ENCODE measurements around the gene TPO. TPM values are rescaled to one million over a fixed set of nuclear protein-coding genes. Genes with fewer than 3 reads are reported as not detected.
A peak's percentile ranks its signal among the peaks of the same experiment; 100 is the strongest.
"Not testable (repeated sequence)": the region's sequence is repeated elsewhere in the genome, so short reads cannot be mapped to it uniquely, and the experiment has no call there.

TPO gene
- total RNA-seq, 8 experiments from 2014 or later: 0.11 to 0.66 (median 0.27) TPM; not detected in 1

- no peaks in the 10 kb centered on the region for H3K4me1 ChIP-seq (replicated peaks in 1 of 2)
- in situ Hi-C loops (cut with MboI; ENCODE audit: low pct_unique_long_range_greater_than_20kb in 2 of 9, low sequenced_read_pairs in 9 of 9, unreplicated experiment in 9 of 9): loop anchor here in 2 of 9 experiments (25.0 kb wide), 2 partner anchors 630 to 855 kb away; no protein-coding TSS in a partner anchor
- WGBS, 10 experiments: 0 to 100% (median 91%) methylated on average over 1 to 7 of the region's 34 CpGs; no CpG with 5 or more reads in 1 of the 10 experiments
- H3K27ac ChIP-seq: no peak overlapping the region
- ATAC-seq (replicated peaks in 6 of 8): no peak
- H3K4me3 ChIP-seq: no peak overlapping the region
Measured at GRCh38 chr2:1567556-1568344, 154.5 kb downstream of the TPO start.

DNA sequence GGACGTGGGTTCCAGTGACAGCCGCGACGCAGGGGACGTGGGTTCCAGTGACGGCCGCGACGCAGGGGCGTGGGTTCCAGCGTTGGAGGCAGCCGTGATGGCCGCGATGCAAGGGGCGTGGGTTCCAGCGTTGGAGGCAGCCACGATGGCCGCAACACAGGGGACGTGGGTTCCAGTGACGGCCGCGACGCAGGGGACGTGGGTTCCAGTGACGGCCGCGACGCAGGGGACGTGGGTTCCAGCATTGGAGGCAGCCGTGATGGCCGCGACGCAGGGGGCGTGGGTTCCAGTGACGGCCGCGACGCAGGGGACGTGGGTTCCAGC is 155.0 kb downstream of the TPO start:
- H3K27ac ChIP-seq; H3K4me1 ChIP-seq (replicated peaks in 1 of 2); H3K4me3 ChIP-seq; ATAC-seq (replicated peaks in 6 of 8): not testable (repeated sequence)
- WGBS, 10 experiments: 80% methylated on average over 5 of the region's 39 CpGs; no CpG with 5 or more reads in 9 of the 10 experiments
- in situ Hi-C loops (cut with MboI; ENCODE audit: low pct_unique_long_range_greater_than_20kb in 2 of 9, low sequenced_read_pairs in 9 of 9, unreplicated experiment in 9 of 9): loop anchor here in 2 of 9 experiments (25.0 kb wide), 2 partner anchors 631 to 856 kb away; no protein-coding TSS in a partner anchor

DNA sequence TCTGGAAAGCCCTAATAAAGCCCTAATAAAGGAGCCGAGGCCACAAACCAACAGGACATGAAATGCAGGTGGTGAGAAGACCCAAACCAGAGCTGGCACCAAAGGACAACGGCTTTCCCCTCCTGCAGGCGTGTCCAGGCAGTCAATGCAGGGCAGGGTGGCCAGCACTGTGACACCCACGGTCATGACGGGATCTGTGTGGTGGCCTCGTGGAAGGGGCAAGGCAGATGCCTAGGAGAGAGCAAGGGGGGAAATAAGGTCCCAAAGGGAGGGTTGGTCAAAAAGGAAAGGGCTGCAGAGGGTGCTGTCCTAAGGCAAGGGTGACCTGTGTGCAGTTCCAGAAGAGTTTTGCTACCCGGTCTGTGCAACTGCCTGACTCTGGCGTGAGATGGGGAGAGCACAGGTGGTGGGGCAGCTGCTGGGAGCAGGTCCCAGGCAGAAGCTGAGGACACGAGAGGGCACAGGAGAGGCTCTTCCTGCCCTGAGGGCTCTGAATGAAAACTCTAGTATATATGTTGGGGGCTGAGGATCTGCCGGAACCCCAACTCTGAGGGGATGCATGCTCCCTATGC is 156.7 kb downstream of the TPO start:
- Histone ChIP-seq H3K4me3 (no peak overlapping the region), H3K27ac (no peak overlapping the region), H3K4me1 (replicated peaks in 1 of 2) (no peaks in the 10 kb centered on the region)
- no peak for ATAC-seq (replicated peaks in 6 of 8)
- 39 to 100% (median 80%) methylated on average over 1 to 4 of the region's 10 CpGs for WGBS, 10 experiments
- in situ Hi-C loops (cut with MboI; ENCODE audit: low pct_unique_long_range_greater_than_20kb in 2 of 9, low sequenced_read_pairs in 9 of 9, unreplicated experiment in 9 of 9): loop anchor here in 2 of 9 experiments (25.0 kb wide), 2 partner anchors 633 to 858 kb away; no protein-coding TSS in a partner anchor

- in situ Hi-C loops (cut with MboI; ENCODE audit: low pct_unique_long_range_greater_than_20kb in 2 of 9, low sequenced_read_pairs in 9 of 9, unreplicated experiment in 9 of 9): loop anchor here in 2 of 9 experiments (25.0 kb wide), 2 partner anchors 634 to 859 kb away; no protein-coding TSS in a partner anchor
- H3K4me3 ChIP-seq: no peak overlapping the region
- WGBS, 10 experiments: 40 to 92% (median 80%) methylated on average over 1 to 3 of the region's 17 CpGs; no CpG with 5 or more reads in 3 of the 10 experiments
- no peak for ATAC-seq (replicated peaks in 6 of 8)
- H3K27ac ChIP-seq: no peak overlapping the region
- no peaks in the 10 kb centered on the region for H3K4me1 ChIP-seq (replicated peaks in 1 of 2)
Measured at GRCh38 chr2:1571477-1572417, 158.5 kb downstream of the TPO start.

- ATAC-seq (replicated peaks in 6 of 8): peak in 1 of 8 experiments; percentile 62
- no peak overlapping the region for H3K27ac ChIP-seq
- no peak overlapping the region for H3K4me3 ChIP-seq
- no peaks in the 10 kb centered on the region for H3K4me1 ChIP-seq (replicated peaks in 1 of 2)
- in situ Hi-C loops (cut with MboI; ENCODE audit: low pct_unique_long_range_greater_than_20kb in 2 of 9, low sequenced_read_pairs in 9 of 9, unreplicated experiment in 9 of 9): loop anchor here in 2 of 9 experiments (25.0 kb wide), 2 partner anchors 635 to 860 kb away; no protein-coding TSS in a partner anchor
- WGBS, 10 experiments: 0 to 100% (median 77%) methylated on average over 1 to 10 of the region's 10 CpGs; no CpG with 5 or more reads in 1 of the 10 experiments
Measured at GRCh38 chr2:1572638-1573037, 159.4 kb downstream of the TPO start.

GRCh38 chr2:1577846-1578245 is 164.6 kb downstream of the TPO start:
- no peak overlapping the region for H3K27ac ChIP-seq
- 68 to 100% (median 89%) methylated on average over 1 to 5 of the region's 5 CpGs; no CpG with 5 or more reads in 2 of the 10 experiments for WGBS, 10 experiments
- no peaks in the 10 kb centered on the region for H3K4me1 ChIP-seq (replicated peaks in 1 of 2)
- ATAC-seq (replicated peaks in 6 of 8): no peak
- no peak overlapping the region for H3K4me3 ChIP-seq
- in situ Hi-C loops (cut with MboI; ENCODE audit: low pct_unique_long_range_greater_than_20kb in 2 of 9, low sequenced_read_pairs in 9 of 9, unreplicated experiment in 9 of 9): no loop called here

DNA sequence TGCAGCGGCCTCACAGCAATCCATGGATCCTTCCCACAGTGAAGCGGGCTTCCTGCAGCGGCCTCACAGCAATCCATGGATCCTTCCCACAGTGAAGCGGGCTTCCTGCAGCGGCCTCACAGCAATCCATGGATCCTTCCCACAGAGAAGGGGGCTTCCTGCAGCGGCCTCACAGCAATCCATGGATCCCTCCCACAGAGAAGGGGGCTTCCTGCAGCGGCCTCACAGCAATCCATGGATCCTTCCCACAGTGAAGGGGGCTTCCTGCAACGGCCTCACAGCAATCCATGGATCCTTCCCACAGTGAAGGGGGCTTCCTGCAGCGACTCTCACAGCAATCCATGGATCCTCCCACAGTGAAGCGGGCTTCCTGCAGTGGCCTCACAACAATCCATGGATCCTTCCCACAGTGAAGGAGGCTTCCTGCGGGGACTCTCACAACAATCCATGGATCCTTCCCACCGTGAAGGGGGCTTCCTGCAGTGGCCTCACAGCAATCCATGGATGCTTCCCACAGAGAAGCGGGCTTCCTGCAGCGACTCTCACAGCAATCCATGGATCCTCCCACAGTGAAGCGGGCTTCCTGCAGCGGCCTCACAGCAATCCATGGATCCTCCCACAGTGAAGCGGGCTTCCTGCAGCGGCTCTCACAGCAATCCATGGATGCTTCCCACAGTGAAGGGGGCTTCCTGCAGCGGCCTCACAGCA is 168.1 kb downstream of the TPO start:
- H3K4me3 ChIP-seq; H3K27ac ChIP-seq; ATAC-seq (replicated peaks in 6 of 8); in situ Hi-C loops (cut with MboI; ENCODE audit: low pct_unique_long_range_greater_than_20kb in 2 of 9, low sequenced_read_pairs in 9 of 9, unreplicated experiment in 9 of 9); H3K4me1 ChIP-seq (replicated peaks in 1 of 2): not testable (repeated sequence)
- WGBS, 10 experiments: 53 to 92% (median 89%) methylated on average over 1 to 8 of the region's 19 CpGs; no CpG with 5 or more reads in 5 of the 10 experiments

GRCh38 chr2:1581965-1582625 is 168.8 kb downstream of the TPO start:
- H3K4me3 ChIP-seq: no peak overlapping the region
- in situ Hi-C loops (cut with MboI; ENCODE audit: low pct_unique_long_range_greater_than_20kb in 2 of 9, low sequenced_read_pairs in 9 of 9, unreplicated experiment in 9 of 9): no loop called here
- ATAC-seq (replicated peaks in 6 of 8): no peak
- peaks cover 0 to 3% of the 10 kb centered on the region in 2 donors for H3K4me1 ChIP-seq (replicated peaks in 1 of 2)
- 0 to 92% (median 63%) methylated on average over 1 to 8 of the region's 10 CpGs; no CpG with 5 or more reads in 2 of the 10 experiments for WGBS, 10 experiments
- H3K27ac ChIP-seq: no peak overlapping the region

- 85 to 100% (median 88%) methylated on average over 2 to 14 of the region's 22 CpGs; no CpG with 5 or more reads in 4 of the 10 experiments for WGBS, 10 experiments
- Histone ChIP-seq H3K4me3 (no peak overlapping the region), H3K4me1 (replicated peaks in 1 of 2) (peaks cover 0 to 3% of the 10 kb centered on the region in 2 donors), H3K27ac (no peak overlapping the region)
- in situ Hi-C loops (cut with MboI; ENCODE audit: low pct_unique_long_range_greater_than_20kb in 2 of 9, low sequenced_read_pairs in 9 of 9, unreplicated experiment in 9 of 9): no loop called here
- no peak for ATAC-seq (replicated peaks in 6 of 8)
Measured at GRCh38 chr2:1582891-1583341, 169.7 kb downstream of the TPO start.

GRCh38 chr2:1584051-1584531 is 170.8 kb downstream of the TPO start:
- Histone ChIP-seq H3K4me3 (no peak overlapping the region), H3K27ac (no peak overlapping the region), H3K4me1 (replicated peaks in 1 of 2) (peaks cover 0 to 3% of the 10 kb centered on the region in 2 donors)
- WGBS, 10 experiments: 20 to 100% (median 100%) methylated on average over 1 to 3 of the region's 21 CpGs; no CpG with 5 or more reads in 5 of the 10 experiments
- no peak for ATAC-seq (replicated peaks in 6 of 8)
- in situ Hi-C loops (cut with MboI; ENCODE audit: low pct_unique_long_range_greater_than_20kb in 2 of 9, low sequenced_read_pairs in 9 of 9, unreplicated experiment in 9 of 9): no loop called here

- H3K27ac ChIP-seq: no peak overlapping the region
- in situ Hi-C loops (cut with MboI; ENCODE audit: low pct_unique_long_range_greater_than_20kb in 2 of 9, low sequenced_read_pairs in 9 of 9, unreplicated experiment in 9 of 9): no loop called here
- ATAC-seq (replicated peaks in 6 of 8): no peak
- 68 to 93% (median 78%) methylated on average over 2 to 8 of the region's 18 CpGs; no CpG with 5 or more reads in 2 of the 10 experiments for WGBS, 10 experiments
- no peak overlapping the region for H3K4me3 ChIP-seq
- peaks cover 0 to 3% of the 10 kb centered on the region in 2 donors for H3K4me1 ChIP-seq (replicated peaks in 1 of 2)
Measured at GRCh38 chr2:1584691-1585485, 171.6 kb downstream of the TPO start.

Data from motor neuron (in vitro differentiated cells).